Measurements from ENCODE around the gene IL18R1.

IL18R1 gene

DNA sequence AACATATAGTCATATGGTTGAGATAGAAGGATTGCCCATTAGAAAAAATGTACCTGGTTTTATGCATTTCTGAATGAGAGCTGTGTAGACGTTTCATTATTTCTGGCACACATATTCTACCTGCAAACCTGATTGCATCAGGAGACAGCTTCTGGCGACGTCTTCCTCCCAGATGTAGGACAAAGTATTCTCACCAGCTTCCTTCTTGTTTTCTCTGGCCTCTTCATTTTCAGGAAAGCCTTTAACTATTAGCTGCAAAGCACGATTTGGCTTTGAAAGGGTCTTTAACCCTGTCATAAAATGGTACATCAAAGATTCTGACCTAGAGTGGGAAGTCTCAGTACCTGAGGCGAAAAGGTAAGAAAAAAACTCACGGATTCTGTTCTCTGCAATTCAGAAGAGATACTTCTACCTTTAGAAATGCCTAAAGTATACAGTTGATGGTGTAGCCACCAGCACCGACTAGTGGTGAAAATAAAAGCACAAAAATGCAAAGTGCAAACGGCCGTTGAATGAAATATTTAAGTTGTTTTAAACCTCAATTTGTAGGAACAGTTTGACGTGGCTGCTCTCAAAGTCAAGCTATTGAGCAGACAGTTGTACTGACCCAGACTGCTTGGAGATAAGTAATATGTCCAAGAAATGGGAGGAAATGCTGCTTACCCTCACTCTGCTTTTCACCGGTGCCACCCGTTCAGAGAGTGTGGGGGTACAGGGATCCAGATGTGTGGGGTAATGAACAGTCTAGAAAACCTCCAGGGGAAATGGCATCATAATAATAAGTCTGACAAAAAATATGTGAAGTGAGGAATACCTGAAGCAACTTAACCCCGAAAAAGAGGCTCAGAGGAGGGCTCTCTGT lies 87.6 kb downstream of the IL18R1 start:
- TF ChIP-seq, protein P1, sequence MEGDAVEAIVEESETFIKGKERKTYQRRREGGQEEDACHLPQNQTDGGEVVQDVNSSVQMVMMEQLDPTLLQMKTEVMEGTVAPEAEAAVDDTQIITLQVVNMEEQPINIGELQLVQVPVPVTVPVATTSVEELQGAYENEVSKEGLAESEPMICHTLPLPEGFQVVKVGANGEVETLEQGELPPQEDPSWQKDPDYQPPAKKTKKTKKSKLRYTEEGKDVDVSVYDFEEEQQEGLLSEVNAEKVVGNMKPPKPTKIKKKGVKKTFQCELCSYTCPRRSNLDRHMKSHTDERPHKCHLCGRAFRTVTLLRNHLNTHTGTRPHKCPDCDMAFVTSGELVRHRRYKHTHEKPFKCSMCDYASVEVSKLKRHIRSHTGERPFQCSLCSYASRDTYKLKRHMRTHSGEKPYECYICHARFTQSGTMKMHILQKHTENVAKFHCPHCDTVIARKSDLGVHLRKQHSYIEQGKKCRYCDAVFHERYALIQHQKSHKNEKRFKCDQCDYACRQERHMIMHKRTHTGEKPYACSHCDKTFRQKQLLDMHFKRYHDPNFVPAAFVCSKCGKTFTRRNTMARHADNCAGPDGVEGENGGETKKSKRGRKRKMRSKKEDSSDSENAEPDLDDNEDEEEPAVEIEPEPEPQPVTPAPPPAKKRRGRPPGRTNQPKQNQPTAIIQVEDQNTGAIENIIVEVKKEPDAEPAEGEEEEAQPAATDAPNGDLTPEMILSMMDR (conservative IDR thresholded peaks at IDR 0.05), result peak; percentile 84
- TF ChIP-seq ZFX (IDR thresholded peaks at IDR 0.05), result no peak
- H3K27ac ChIP-seq, result no peak overlapping the region

GRCh38 chr2:102444233-102444632 lies 88.6 kb downstream of the IL18R1 start:
- H3K27ac ChIP-seq, result no peak overlapping the region
- TF ChIP-seq, protein P1 (conservative IDR thresholded peaks at IDR 0.05), result no peak
- TF ChIP-seq ZFX (IDR thresholded peaks at IDR 0.05), result no peak

- TF ChIP-seq, protein P1 (conservative IDR thresholded peaks at IDR 0.05), result no peak
- TF ChIP-seq ZFX (IDR thresholded peaks at IDR 0.05), result no peak
- H3K27ac ChIP-seq, result no peak overlapping the region
Measured at GRCh38 chr2:102446936-102447335, 91.3 kb downstream of the IL18R1 start.
